HL-60 (cell line): Measurements from ENCODE around the gene HEXIM1.

Experiments used
- CTCF ChIP-seq: IDR thresholded peaks from one replicate; pipeline ENCODE4 v1.5.1; 2011; ENCODE audit warnings: low read length, control low read depth, inconsistent platforms; ENCODE audit not compliant: insufficient read depth
- POLR2AphosphoS5 ChIP-seq: IDR thresholded peaks from 2 replicates; pipeline ENCODE4 v1.6.1; 2012; ENCODE audit warnings: low read depth

GRCh38 chr17:45108051-45108450 lies 40.2 kb upstream of the HEXIM1 start:
- no peak for TF ChIP-seq POLR2AphosphoS5
- TF ChIP-seq CTCF = no peak
